IgD-negative memory B cell (primary cell): ENCODE measurements around the gene TMPRSS11F. TPM values are rescaled to one million over a fixed set of nuclear protein-coding genes. Genes with fewer than 3 reads are reported as not detected.

Experiments
- polyA plus RNA-seq: library from polyadenylated mRNA; unstranded; fragments of 300-500 nt; fragmentation: Illumina TruSeq; gene quantifications from one replicate; pipeline ENCODE4 v1.2.3, GENCODE V29; 2021

TMPRSS11F gene
- polyA plus RNA-seq, 1 donor from 2014 or later = not detected

Other genes starting within 250 kb of the TMPRSS11F start
- not detected for gene TMPRSS11D, start 245.9 kb downstream of the TMPRSS11F start, polyA plus RNA-seq
- gene TMPRSS11A, start 166.4 kb downstream of the TMPRSS11F start, polyA plus RNA-seq = not detected
- gene TMPRSS11B, start 115.8 kb upstream of the TMPRSS11F start, polyA plus RNA-seq = not detected
- gene YTHDC1, start 220.2 kb upstream of the TMPRSS11F start, polyA plus RNA-seq = 53.0 TPM